SK-N-SH treated with all-trans-retinoic acid at 6 μM for 48 hours (cell line): ENCODE data around the gene DRD4.

Experiments used
- ATAC-seq: fragments of 200-7000 bp; cut with Tn5 transposase; 3 replicates; pipeline ENCODE4 v1.9.1; 2020; ENCODE audit warnings: mild to moderate bottlenecking, moderate library complexity
- ARNTL ChIP-seq: fragments of 450-650 bp; formaldehyde crosslinking; IDR thresholded peaks from 2 replicates; pipeline ENCODE4 v1.5.0; 2020; ENCODE audit warnings: low read depth, mild to moderate bottlenecking, moderate library complexity, borderline replicate concordance
- BACH2 ChIP-seq: fragments of 250-450 bp; sonication (Bioruptor Pico); IDR thresholded peaks from 2 replicates; pipeline ENCODE4 v1.9.0; 2021; ENCODE audit warnings: mild to moderate bottlenecking, borderline replicate concordance
- CSDC2 ChIP-seq: fragments of 250-450 bp; sonication (Bioruptor Pico); IDR thresholded peaks from 2 replicates; pipeline ENCODE4 v1.5.0; 2020; ENCODE audit warnings: mild to moderate bottlenecking, moderate library complexity
- ESRRG ChIP-seq: fragments of 250-450 bp; sonication (Bioruptor Pico); IDR thresholded peaks from 2 replicates; pipeline ENCODE4 v1.6.1; 2021; ENCODE audit warnings: mild to moderate bottlenecking
- GLIS3 ChIP-seq: fragments of 250-450 bp; sonication (Bioruptor Pico); IDR thresholded peaks from 2 replicates; pipeline ENCODE4 v1.5.0; 2020; ENCODE audit warnings: mild to moderate bottlenecking, moderate library complexity
- ISL1 ChIP-seq: fragments of 250-450 bp; sonication (Bioruptor Pico); IDR thresholded peaks from 2 replicates; pipeline ENCODE4 v2.1.2; 2022; ENCODE audit warnings: mild to moderate bottlenecking, moderate library complexity
- OSR1 ChIP-seq: fragments of 250-450 bp; sonication (Bioruptor Pico); IDR thresholded peaks from 2 replicates; pipeline ENCODE4 v1.8.0; 2022; ENCODE audit warnings: moderate library complexity, mild to moderate bottlenecking, inconsistent platforms
- PATZ1 ChIP-seq: fragments of 250-450 bp; sonication (Bioruptor Pico); IDR thresholded peaks from 2 replicates; pipeline ENCODE4 v1.8.0; 2020; ENCODE audit warnings: mild to moderate bottlenecking, moderate library complexity, borderline replicate concordance
- POU6F1 ChIP-seq: fragments of 250-450 bp; sonication (Bioruptor Pico); IDR thresholded peaks from 2 replicates; pipeline ENCODE4 v1.8.0; 2021; ENCODE audit warnings: low read depth, mild to moderate bottlenecking, moderate library complexity, borderline replicate concordance
- PPARA ChIP-seq: fragments of 250-450 bp; sonication (Bioruptor Pico); IDR thresholded peaks from 2 replicates; pipeline ENCODE4 v1.5.0; 2020; ENCODE audit warnings: mild to moderate bottlenecking, borderline replicate concordance
- RARB ChIP-seq: fragments of 250-450 bp; sonication (Bioruptor Pico); IDR thresholded peaks from 2 replicates; pipeline ENCODE4 v1.8.0; 2021; ENCODE audit warnings: mild to moderate bottlenecking, moderate library complexity
- SNAI2 ChIP-seq: fragments of 250-450 bp; sonication (Bioruptor Pico); IDR thresholded peaks from 2 replicates; pipeline ENCODE4 v1.5.0; 2020; ENCODE audit warnings: mild to moderate bottlenecking, moderate library complexity
- TCF4 ChIP-seq: fragments of 250-450 bp; sonication (Bioruptor Pico); IDR thresholded peaks from 2 replicates; pipeline ENCODE4 v1.8.0; 2021; ENCODE audit warnings: mild to moderate bottlenecking, moderate library complexity, borderline replicate concordance
- TOX ChIP-seq: fragments of 250-450 bp; sonication (Bioruptor Pico); IDR thresholded peaks from 2 replicates; pipeline ENCODE4 v1.8.0; 2021; ENCODE audit warnings: mild to moderate bottlenecking, moderate library complexity, borderline replicate concordance
- ZC3H10 ChIP-seq: fragments of 250-450 bp; sonication (Bioruptor Pico); IDR thresholded peaks from 2 replicates; pipeline ENCODE4 v1.5.1; 2021; ENCODE audit warnings: mild to moderate bottlenecking, moderate library complexity
- ZFP30 ChIP-seq: fragments of 450-650 bp; formaldehyde crosslinking; IDR thresholded peaks from 2 replicates; pipeline ENCODE4 v1.5.0; 2022; ENCODE audit warnings: mild to moderate bottlenecking, moderate library complexity
- ZNF565 ChIP-seq: fragments of 450-650 bp; formaldehyde crosslinking; conservative IDR thresholded peaks from 2 replicates; pipeline ENCODE4 v1.5.0; 2020; ENCODE audit warnings: low read depth, mild to moderate bottlenecking, moderate library complexity
- ZNF70 ChIP-seq: fragments of 450-650 bp; formaldehyde crosslinking; IDR thresholded peaks from 2 replicates; pipeline ENCODE4 v1.5.0; 2020; ENCODE audit warnings: mild to moderate bottlenecking, moderate library complexity
- ZNF8 ChIP-seq: fragments of 450-650 bp; formaldehyde crosslinking; IDR thresholded peaks from 2 replicates; pipeline ENCODE4 v1.5.0; 2020; ENCODE audit warnings: mild to moderate bottlenecking, moderate library complexity
- TF ChIP-seq, protein P1 (sequence below): fragments of 250-450 bp; sonication (Bioruptor Pico); IDR thresholded peaks from 2 replicates; pipeline ENCODE4 v1.5.1; 2021; ENCODE audit warnings: mild to moderate bottlenecking, moderate library complexity
- TF ChIP-seq, protein P2 (sequence below): fragments of 250-450 bp; sonication (Bioruptor Pico); IDR thresholded peaks from 2 replicates; pipeline ENCODE4 v1.5.1; 2020; ENCODE audit warnings: low read depth, mild to moderate bottlenecking, moderate library complexity

Gene DRD4

DNA sequence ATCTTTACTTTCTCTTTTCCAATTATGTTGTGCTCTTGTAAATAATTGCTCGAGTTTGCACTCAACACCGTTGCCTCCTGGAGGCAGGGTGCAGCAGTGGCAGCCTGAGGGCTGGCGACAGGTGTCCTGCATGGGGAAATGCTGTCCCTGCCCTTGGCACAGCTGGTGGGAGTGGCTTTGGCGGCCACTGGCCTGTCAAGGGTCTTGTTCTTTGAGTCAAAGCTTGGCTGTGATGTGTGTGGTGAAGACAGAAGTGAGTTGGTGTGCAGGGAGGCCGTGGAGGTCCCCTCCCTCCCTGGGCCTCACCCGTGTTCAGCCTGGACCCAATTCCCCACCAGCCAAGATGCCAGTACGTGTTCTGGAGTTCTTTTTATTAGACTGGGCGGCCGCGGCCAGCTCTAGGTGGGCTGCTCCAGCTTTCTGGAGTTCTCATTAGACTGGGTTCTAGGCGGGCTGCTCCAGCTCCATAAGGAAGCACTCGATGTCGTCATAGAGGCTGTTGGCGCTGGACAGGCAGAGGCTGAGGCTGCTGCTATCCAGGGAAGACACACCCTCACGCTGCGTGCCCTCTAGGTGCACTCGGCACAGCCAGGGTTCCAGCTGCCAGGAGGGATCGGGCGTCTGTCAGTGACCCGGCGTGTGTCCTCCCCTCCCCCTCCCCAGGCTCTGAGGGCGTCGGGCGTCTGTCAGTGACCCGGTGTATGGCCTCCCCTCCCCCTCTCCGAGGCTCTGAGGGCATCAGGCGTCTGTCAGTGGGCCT is 24.7 kb upstream of the DRD4 start:
- TF ChIP-seq TOX = no peak
- no peak for TF ChIP-seq GLIS3
- TF ChIP-seq, protein P1, sequence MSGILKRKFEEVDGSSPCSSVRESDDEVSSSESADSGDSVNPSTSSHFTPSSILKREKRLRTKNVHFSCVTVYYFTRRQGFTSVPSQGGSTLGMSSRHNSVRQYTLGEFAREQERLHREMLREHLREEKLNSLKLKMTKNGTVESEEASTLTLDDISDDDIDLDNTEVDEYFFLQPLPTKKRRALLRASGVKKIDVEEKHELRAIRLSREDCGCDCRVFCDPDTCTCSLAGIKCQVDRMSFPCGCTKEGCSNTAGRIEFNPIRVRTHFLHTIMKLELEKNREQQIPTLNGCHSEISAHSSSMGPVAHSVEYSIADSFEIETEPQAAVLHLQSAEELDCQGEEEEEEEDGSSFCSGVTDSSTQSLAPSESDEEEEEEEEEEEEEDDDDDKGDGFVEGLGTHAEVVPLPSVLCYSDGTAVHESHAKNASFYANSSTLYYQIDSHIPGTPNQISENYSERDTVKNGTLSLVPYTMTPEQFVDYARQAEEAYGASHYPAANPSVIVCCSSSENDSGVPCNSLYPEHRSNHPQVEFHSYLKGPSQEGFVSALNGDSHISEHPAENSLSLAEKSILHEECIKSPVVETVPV (CRISPR knock-in tag) = no peak
- no peak for TF ChIP-seq ZNF565
- TF ChIP-seq OSR1 (CRISPR knock-in tag) = no peak
- no peak for TF ChIP-seq ZNF8 (CRISPR knock-in tag)
- no peak for TF ChIP-seq ZFP30
- no peak for TF ChIP-seq SNAI2 (CRISPR knock-in tag)
- TF ChIP-seq ARNTL (CRISPR knock-in tag) = no peak
- no peak for TF ChIP-seq PATZ1
- no peak for TF ChIP-seq RARB (CRISPR knock-in tag)
- no peak for TF ChIP-seq BACH2 (CRISPR knock-in tag)
- no peak for TF ChIP-seq ZC3H10
- TF ChIP-seq, protein P2, sequence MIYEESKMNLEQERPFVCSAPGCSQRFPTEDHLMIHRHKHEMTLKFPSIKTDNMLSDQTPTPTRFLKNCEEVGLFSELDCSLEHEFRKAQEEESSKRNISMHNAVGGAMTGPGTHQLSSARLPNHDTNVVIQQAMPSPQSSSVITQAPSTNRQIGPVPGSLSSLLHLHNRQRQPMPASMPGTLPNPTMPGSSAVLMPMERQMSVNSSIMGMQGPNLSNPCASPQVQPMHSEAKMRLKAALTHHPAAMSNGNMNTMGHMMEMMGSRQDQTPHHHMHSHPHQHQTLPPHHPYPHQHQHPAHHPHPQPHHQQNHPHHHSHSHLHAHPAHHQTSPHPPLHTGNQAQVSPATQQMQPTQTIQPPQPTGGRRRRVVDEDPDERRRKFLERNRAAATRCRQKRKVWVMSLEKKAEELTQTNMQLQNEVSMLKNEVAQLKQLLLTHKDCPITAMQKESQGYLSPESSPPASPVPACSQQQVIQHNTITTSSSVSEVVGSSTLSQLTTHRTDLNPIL (CRISPR knock-in tag) = no peak
- TF ChIP-seq POU6F1 (CRISPR knock-in tag) = no peak
- ATAC-seq = no peak

DNA sequence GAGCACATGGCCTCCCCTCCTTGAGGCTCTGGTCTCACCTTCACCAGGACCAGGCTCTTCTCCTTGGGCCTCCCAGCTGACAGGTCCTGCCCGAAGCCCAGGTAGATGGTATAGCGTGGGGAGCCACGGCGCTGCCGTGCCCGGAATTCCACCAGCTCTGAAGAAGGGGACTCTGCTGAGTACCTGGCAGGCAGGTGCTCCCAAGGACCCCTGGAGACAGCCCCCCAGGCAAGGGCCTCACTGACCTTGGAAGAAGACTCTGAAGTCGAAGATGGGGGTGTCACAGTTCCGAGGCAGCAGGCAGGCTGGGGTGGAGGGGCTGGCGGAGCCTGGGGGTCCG is 24.1 kb upstream of the DRD4 start:
- TF ChIP-seq GLIS3 = no peak
- TF ChIP-seq TOX = no peak
- no peak for TF ChIP-seq ISL1 (CRISPR knock-in tag)
- TF ChIP-seq PATZ1 = no peak
- TF ChIP-seq OSR1 (CRISPR knock-in tag) = no peak
- no peak for TF ChIP-seq ZNF70 (CRISPR knock-in tag)
- TF ChIP-seq, protein P1 (CRISPR knock-in tag) = no peak
- TF ChIP-seq TCF4 (CRISPR knock-in tag) = no peak
- no peak for TF ChIP-seq ESRRG (CRISPR knock-in tag)
- TF ChIP-seq RARB (CRISPR knock-in tag) = no peak
- TF ChIP-seq CSDC2 (CRISPR knock-in tag) = no peak
- no peak for TF ChIP-seq PPARA (CRISPR knock-in tag)
- TF ChIP-seq, protein P2 (CRISPR knock-in tag) = no peak
- no peak for TF ChIP-seq POU6F1 (CRISPR knock-in tag)
- no peak for TF ChIP-seq ZNF8 (CRISPR knock-in tag)
- no peak for TF ChIP-seq ZNF565
- ATAC-seq = no peak
